Stomach (tissue), 9 donors: Measurements from ENCODE around the gene PLEKHH2. TPM values are rescaled to one million over a fixed set of nuclear protein-coding genes. Genes with fewer than 3 reads are reported as not detected.

Experiments used
- DNase-seq, 2 donors: peaks; one replicate each; pipeline versions ENCODE4 v3.0.0 to v3.0.0-alpha.2; 2013 to 2019
- H3K27ac ChIP-seq, 5 donors: fragments of 200-600 bp in 4 of 5; sonication (generic) in 4 of 5; one replicate each; pipeline ENCODE4 v1.5.1; 2013 to 2019; ENCODE audit warnings: mild to moderate bottlenecking in 1 of 5, moderate library complexity in 1 of 5
- H3K27me3 ChIP-seq, 3 donors: fragments of 200-600 bp; sonication (generic); one replicate each; pipeline ENCODE4 v1.5.1; 2017 to 2019; ENCODE audit warnings: mixed run types in 1 of 3
- H3K36me3 ChIP-seq, 4 donors: fragments of 200-600 bp; sonication (generic); 1 replicate in 3 of 4; 2 replicates in 1 of 4; pipeline ENCODE4 v1.5.1; 2016 to 2019
- H3K4me1 ChIP-seq, 4 donors: fragments of 200-600 bp; sonication (generic); one replicate each; pipeline ENCODE4 v1.5.1; 2016 to 2019
- H3K4me3 ChIP-seq, 4 donors: fragments of 200-600 bp; sonication (generic) in 3 of 4; one replicate each; pipeline ENCODE4 v1.5.1; 2016 to 2019; ENCODE audit warnings: mild to moderate bottlenecking in 1 of 4
- H3K9me3 ChIP-seq, 4 donors: fragments of 200-600 bp; sonication (generic); one replicate each; pipeline ENCODE4 v1.5.1; 2016 to 2019
- EP300 ChIP-seq: sonication (generic); formaldehyde crosslinking; IDR thresholded peaks from one replicate; pipeline ENCODE4 v1.6.1; 2017; ENCODE audit warnings: antibody characterized with exemption
- POLR2A ChIP-seq, 4 donors: fragments of 450-650 bp; IDR thresholded peaks; one replicate each; pipeline ENCODE4 v1.6.1; 2016; ENCODE audit warnings: antibody characterized with exemption in 4 of 4, control low read depth in 2 of 4, mild to moderate bottlenecking in 1 of 4, moderate library complexity in 1 of 4
- POLR2AphosphoS5 ChIP-seq, 3 donors: sonication (generic); formaldehyde crosslinking; IDR thresholded peaks; one replicate each; pipeline ENCODE4 v1.6.1; 2016; ENCODE audit warnings: antibody characterized with exemption in 3 of 3
- WGBS, 5 donors: extraction: QIAGEN DNeasy Blood & Tissue Kit in 3 of 5; methylation state at CpG; one replicate each; pipeline versions ENCODE4 v1.1.5 to v1.1.7; 2013 to 2018; 5-methylcytosine and 5-hydroxymethylcytosine counted together
- intact Hi-C: fragments of 100-400 bp; cut with DNase I; formaldehyde crosslinking; loops from one replicate; pipeline ENCODE4 v1.15.1; 2023; ENCODE audit warnings: low total_unique reads
- polyA plus RNA-seq, 3 donors: library from polyadenylated mRNA; stranded (reverse); fragments of 200-250 nt; gene quantifications; one replicate each; pipeline ENCODE4 v1.2.3, GENCODE V29; 2013
- total RNA-seq, 5 donors: library from RNA; depleted of rRNA; stranded (reverse); fragments of >200 nt; gene quantifications; one replicate each; pipeline versions ENCODE4 v1.1.0 to v1.2.3, GENCODE V29; 2014 to 2016
- TF ChIP-seq, protein P1 (sequence below), 7 experiments: fragments of 450-650 bp in 4 of 7; fragments of 200-600 bp in 3 of 7; sonication (generic) in 3 of 7; IDR thresholded peaks; one replicate each; pipeline ENCODE4 v1.5.1; 2016 to 2019; ENCODE audit warnings: antibody characterized with exemption in 7 of 7, control low read depth in 2 of 7, mild to moderate bottlenecking in 1 of 7
- donor health status: healthy with polysubstance abuse.
- donor health status: Bipolar disorder and iron deficiency.
- donor health status: healthy.

PLEKHH2 gene
- total and polyA plus RNA-seq, 8 donors = 1.8 to 130 (median 11.1) TPM

DNA sequence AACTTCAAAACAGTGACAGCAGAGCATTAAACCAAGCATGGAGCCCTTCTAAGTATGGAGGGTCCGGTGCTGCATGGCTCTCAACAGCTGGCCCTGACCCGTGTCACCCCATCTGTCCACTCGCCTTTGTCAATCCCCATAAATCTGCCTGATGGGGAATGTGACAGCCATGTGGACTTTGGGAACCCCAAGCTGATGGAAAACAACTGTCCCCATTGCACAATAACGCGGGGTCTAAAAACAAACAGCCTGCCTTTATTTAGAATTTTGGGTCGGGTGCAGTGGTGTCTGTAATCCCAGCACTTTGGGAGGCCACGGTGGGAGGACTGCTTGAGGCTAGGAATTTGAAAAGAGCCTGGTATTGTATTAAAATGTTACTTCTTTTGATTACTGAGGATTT is 24.1 kb upstream of the PLEKHH2 start:
- Histone ChIP-seq H3K27ac (peak overlapping the region in 1 of 5 donors; percentile 16), H3K27me3 (no peaks in the 10 kb centered on the region), H3K4me1 (peaks cover 0 to 7% (median 3%) of the 10 kb centered on the region in 4 donors), H3K4me3 (no peak overlapping the region), H3K9me3 (no peaks in the 10 kb centered on the region), H3K36me3 (no peaks in the 10 kb centered on the region)
- TF ChIP-seq, protein P1, sequence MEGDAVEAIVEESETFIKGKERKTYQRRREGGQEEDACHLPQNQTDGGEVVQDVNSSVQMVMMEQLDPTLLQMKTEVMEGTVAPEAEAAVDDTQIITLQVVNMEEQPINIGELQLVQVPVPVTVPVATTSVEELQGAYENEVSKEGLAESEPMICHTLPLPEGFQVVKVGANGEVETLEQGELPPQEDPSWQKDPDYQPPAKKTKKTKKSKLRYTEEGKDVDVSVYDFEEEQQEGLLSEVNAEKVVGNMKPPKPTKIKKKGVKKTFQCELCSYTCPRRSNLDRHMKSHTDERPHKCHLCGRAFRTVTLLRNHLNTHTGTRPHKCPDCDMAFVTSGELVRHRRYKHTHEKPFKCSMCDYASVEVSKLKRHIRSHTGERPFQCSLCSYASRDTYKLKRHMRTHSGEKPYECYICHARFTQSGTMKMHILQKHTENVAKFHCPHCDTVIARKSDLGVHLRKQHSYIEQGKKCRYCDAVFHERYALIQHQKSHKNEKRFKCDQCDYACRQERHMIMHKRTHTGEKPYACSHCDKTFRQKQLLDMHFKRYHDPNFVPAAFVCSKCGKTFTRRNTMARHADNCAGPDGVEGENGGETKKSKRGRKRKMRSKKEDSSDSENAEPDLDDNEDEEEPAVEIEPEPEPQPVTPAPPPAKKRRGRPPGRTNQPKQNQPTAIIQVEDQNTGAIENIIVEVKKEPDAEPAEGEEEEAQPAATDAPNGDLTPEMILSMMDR (IDR thresholded peaks at IDR 0.05) = no peak
- TF ChIP-seq EP300 (no peak), POLR2AphosphoS5 (IDR thresholded peaks at IDR 0.05) (no peak), POLR2A (IDR thresholded peaks at IDR 0.05) (no peak)
- DNase-seq = no peak
- intact Hi-C loops = no loop called here
- 71 to 77% (median 75%) methylated on average over 7 of the region's 7 CpGs for WGBS, 5 donors

DNA sequence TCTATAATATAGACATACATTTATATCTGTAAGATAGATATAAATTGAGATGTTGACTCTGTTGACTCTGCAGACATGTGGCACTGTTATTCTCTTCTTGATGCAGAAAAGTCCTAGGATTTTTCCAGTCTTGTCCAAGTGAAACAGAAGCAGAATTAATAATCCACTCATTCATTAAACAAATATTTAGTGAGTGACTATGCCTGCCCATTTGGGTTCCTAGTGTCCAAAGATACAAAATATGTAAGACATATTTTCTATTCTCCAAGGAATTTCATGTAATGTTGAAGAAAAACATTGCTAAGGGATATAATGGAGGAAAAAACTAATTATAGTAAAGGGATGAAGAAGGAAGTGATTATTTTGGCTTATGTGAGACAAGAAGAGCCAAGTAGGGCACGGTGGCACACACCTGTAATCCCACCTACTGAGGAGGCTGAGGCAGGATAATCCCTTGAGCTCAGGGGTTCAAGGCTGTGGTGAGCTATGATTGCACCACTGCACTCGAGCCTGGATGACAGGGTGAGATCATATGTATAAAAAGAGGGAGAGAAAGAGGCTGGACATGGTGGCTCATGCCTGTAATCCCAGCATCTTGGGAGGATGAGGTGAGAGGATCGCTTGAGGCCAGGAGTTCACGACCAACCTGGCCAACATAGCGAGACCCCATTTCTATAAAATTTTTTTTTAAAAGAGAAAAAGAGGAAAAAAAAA is 19.9 kb upstream of the PLEKHH2 start:
- DNase-seq = no peak

DNA sequence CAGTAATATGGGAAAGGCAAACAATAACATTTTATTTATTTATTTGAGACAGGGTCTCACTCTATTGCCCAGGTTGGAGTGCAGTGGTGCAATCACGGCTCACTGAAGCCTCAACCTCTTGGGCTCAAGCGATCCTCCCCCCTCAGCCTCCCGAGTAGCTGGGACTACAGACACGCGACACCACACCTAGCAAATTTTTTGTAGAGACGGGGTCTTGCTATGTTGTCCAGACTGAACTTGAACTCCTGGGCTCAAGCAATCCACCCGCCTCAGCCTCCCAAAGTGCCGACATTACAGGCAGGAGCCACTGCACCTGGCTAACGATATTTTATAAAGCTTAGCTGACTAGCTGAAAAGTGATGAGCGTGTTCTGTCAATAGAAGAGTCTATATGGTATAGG is 17.5 kb upstream of the PLEKHH2 start:
- Histone ChIP-seq H3K4me1 (peaks cover 0 to 11% (median 0%) of the 10 kb centered on the region in 4 donors), H3K27ac (no peak overlapping the region), H3K36me3 (no peaks in the 10 kb centered on the region), H3K4me3 (no peak overlapping the region), H3K27me3 (no peaks in the 10 kb centered on the region), H3K9me3 (no peaks in the 10 kb centered on the region)
- TF ChIP-seq, protein P1 (IDR thresholded peaks at IDR 0.05) = no peak
- TF ChIP-seq POLR2AphosphoS5 (IDR thresholded peaks at IDR 0.05) = no peak
- no peak for TF ChIP-seq EP300
- no peak for TF ChIP-seq POLR2A (IDR thresholded peaks at IDR 0.05)
- intact Hi-C loops = no loop called here
- 92 to 95% (median 93%) methylated on average over 10 of the region's 10 CpGs for WGBS, 5 donors
- DNase-seq = no peak

More for the DNA sequence above, 19.9 kb upstream of the PLEKHH2 start:
- no peaks in the 10 kb centered on the region for H3K27me3 ChIP-seq
- peaks cover 0 to 7% (median 3%) of the 10 kb centered on the region in 4 donors for H3K4me1 ChIP-seq
- no peaks in the 10 kb centered on the region for H3K36me3 ChIP-seq
- WGBS, 5 donors = 80 to 85% (median 81%) methylated on average over 5 of the region's 5 CpGs
- TF ChIP-seq POLR2A (IDR thresholded peaks at IDR 0.05) = no peak
- intact Hi-C loops = no loop called here
- H3K27ac ChIP-seq = no peak overlapping the region
- no peaks in the 10 kb centered on the region for H3K9me3 ChIP-seq
- no peak overlapping the region for H3K4me3 ChIP-seq

GRCh38 chr2:43622931-43623451 is 14.1 kb upstream of the PLEKHH2 start:
- intact Hi-C loops = no loop called here
- Histone ChIP-seq H3K27me3 (no peaks in the 10 kb centered on the region), H3K4me3 (no peak overlapping the region), H3K27ac (peak overlapping the region in 1 of 5 donors; percentile 56), H3K4me1 (peaks cover 0 to 11% (median 0%) of the 10 kb centered on the region in 4 donors), H3K36me3 (no peaks in the 10 kb centered on the region), H3K9me3 (no peaks in the 10 kb centered on the region)
- DNase-seq = peak in 1 of 2 donors; percentile 72
- TF ChIP-seq EP300 (no peak), POLR2AphosphoS5 (IDR thresholded peaks at IDR 0.05) (no peak), POLR2A (IDR thresholded peaks at IDR 0.05) (no peak)
- TF ChIP-seq, protein P1 (IDR thresholded peaks at IDR 0.05) = no peak
- WGBS, 5 donors = 41 to 53% (median 46%) methylated on average over 6 of the region's 6 CpGs
